Stimulated activated CD8-positive, alpha-beta memory T cell treated with anti-CD3 and anti-CD28 coated beads, Interleukin-4, amount 100 ng/mL, for 24 hours (primary cell): ENCODE measurements around the gene ERGIC3.
"Not testable (repeated sequence)": the region's sequence is repeated elsewhere in the genome, so short reads cannot be mapped to it uniquely, and the experiment has no call there.

Source experiments
- DNase-seq: peaks from one replicate; pipeline ENCODE4 v3.0.0-alpha.2; 2020; ENCODE audit warnings: low read depth

The ERGIC3 gene

GRCh38 chr20:35541783-35542662 is at the start of gene ERGIC3:
TSS of gene ERGIC3 (plus strand) at chr20:35542078. CDS start at chr20:35542098, 20 bp downstream.
- peak; percentile 96 for DNase-seq

DNA sequence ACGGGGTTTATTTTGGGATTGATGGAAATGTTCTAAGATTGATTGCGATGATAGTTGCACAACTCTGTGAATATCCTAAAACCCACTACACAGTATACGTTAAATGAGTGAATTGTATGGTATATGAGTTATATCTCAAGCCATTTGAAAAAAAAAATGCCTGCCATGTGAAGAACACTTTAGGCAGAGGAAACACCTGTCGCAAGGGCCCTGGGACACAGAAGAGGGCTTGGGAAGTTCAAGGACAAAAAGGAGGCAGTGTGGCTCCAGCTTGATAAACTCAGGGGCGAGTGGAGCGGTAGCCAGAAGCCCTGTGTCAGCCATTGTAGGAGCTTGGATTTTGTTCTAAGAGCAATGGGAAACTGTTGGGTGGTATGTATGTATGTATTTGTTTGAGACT is 49.5 kb upstream of the ERGIC3 start:
- DNase-seq, result no peak

GRCh38 chr20:35496481-35496880 is 45.4 kb upstream of the ERGIC3 start:
- no peak for DNase-seq

DNA sequence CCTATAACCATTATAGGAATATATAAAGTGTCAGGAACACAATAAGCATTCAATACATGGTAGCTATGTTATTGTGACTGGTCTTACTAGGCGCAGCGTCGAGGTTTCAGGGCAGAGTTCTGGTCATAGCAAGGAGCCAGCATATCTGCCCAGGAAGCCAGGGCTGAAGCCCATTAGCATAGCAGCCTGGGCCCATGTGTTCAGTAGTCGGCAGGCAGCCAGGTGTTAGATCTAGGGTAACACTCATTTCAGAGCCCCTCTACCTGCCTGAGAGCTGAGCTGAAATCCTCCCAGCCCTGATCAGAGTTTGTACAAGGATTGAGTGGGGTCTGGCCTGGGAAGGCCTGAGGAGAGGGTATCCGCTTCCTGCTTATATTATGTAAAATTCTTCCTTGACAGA is 44.6 kb upstream of the ERGIC3 start:
- DNase-seq, result no peak

GRCh38 chr20:35497780-35498189 is 44.1 kb upstream of the ERGIC3 start:
- DNase-seq, result no peak

DNA sequence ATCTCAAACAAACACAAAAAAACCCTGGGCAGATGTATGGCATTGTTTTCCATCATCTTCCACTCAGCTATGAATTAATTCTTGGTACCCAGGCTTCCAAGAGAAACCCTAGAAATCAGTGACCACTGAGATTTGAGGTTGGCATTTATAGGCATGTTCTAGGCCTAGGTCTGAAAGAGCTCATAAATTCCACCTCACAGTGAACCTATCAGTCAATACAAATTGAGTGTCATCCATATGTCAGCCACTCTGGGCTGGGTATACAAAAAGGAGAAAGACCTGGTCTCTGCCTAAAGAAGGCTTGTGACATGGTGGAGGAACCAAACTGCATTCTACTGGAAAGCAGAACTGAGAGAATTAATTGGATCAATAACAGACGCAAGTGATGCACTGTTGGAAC is 42.6 kb upstream of the ERGIC3 start:
- no peak for DNase-seq

GRCh38 chr20:35502352-35502751 is 39.5 kb upstream of the ERGIC3 start:
- DNase-seq, result no peak

DNA sequence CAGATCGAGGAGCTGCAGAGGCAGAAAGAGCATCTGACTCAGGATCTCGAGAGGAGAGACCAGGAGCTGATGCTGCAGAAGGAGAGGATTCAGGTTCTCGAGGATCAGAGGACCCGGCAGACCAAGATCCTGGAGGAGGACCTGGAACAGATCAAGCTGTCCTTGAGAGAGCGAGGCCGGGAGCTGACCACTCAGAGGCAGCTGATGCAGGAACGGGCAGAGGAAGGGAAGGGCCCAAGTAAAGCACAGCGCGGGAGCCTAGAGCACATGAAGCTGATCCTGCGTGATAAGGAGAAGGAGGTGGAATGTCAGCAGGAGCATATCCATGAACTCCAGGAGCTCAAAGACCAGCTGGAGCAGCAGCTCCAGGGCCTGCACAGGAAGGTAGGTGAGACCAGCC is 38.6 kb upstream of the ERGIC3 start:
- no peak for DNase-seq

GRCh38 chr20:35503841-35504561 is 37.9 kb upstream of the ERGIC3 start:
- DNase-seq, result no peak

DNA sequence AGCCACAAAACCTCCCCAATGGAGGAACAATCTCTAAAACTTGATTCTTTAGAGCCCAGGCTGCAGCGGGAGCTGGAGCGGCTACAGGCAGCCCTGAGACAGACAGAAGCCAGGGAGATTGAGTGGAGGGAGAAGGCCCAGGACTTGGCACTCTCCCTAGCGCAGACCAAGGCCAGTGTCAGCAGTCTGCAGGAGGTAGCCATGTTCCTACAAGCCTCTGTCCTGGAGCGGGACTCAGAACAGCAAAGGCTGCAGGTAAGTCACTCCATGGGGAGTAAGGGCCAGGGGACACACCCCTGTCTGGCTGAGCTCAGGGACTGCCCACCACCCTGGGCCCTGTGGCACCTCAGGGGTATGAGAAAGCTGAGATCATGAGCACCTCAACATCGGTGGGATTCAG is 37.1 kb upstream of the ERGIC3 start:
- no peak for DNase-seq

DNA sequence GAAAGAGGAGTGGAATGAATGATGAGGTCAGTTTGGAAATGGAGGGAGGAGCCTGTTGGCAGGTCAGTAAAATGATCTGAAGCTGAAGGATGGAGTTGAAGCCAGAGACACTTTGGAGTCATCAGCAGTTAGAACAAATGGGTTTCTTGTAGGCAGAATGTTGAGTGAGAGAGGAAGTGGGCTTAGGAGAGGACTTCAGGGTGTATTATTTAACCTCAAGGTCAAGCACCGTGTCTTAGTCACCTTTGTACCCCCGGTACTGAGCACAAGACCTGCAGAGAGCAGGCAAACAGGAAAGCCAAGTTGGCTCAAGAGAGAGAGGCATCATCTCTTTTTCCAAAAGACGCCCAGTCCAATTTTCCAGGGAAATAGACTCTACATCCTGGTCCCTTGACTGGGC is 35.7 kb upstream of the ERGIC3 start:
- DNase-seq, result no peak

- DNase-seq, result no peak
Observed at GRCh38 chr20:35506872-35507638, 34.8 kb upstream of the ERGIC3 start.

DNA sequence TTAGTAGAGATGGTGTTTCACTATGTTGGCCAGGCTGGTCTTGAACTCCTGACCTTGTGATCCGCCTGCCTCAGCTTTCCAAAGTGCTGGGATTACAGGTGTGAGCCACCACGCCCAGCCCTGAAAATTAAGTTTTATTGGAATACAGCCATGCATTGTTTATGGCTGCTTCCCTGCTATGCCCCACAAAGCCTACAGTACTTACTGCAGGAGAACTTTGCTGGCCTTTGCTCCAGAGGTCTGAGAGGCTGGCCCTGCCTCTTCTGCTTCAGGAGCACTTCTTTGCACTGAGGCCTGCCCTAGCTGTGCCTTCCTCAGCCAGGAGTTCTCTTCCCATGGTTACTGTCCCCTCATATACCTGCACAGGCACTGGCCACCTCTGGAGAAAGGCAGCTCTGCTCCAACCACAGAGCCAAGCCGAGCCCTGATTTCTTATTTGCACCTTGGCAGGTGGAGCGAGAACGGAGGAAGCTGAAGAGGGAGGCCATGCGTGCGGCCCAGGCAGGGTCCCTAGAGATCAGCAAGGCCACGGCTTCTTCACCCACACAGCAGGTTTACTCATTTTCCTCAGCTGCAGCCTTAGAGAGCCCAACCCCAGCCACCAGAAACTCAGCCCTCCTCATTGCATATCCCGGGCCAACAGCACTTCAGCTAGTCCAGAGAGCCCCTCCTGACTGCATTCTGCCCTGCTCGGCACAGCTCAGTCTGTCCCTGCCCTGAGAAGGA is 33.2 kb upstream of the ERGIC3 start:
- DNase-seq, result no peak

GRCh38 chr20:35510951-35511735 is 30.7 kb upstream of the ERGIC3 start:
- DNase-seq, result no peak

- no peak for DNase-seq
Observed at GRCh38 chr20:35511814-35512420, 30.0 kb upstream of the ERGIC3 start.

DNA sequence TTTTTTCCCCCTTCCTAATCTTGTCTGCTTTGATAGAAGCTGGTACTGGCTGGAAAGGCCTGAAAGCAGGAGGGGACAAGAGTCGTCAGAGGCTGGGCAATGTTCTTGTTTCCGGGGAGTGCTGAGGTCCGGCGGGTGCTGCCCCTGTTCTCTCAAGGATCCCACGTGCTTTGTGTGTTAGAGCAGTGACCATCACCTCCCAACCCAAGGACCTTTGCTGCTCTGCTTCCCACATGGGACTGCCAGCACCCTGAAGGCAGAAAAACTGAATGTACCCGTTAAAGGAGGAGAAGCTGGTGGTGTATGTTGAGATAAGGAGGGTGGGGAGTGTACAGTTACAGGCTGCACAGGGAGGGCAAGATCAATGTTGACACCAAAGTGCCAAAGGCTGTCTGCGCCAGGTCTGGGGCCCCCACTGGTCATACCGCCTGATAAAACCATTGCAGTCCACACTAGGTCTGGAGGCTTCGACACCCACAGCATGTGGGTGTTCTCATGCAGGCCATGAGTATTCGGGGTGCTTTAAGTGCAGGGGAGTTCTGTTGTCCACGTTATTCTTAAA is 27.4 kb upstream of the ERGIC3 start:
- no peak for DNase-seq

DNA sequence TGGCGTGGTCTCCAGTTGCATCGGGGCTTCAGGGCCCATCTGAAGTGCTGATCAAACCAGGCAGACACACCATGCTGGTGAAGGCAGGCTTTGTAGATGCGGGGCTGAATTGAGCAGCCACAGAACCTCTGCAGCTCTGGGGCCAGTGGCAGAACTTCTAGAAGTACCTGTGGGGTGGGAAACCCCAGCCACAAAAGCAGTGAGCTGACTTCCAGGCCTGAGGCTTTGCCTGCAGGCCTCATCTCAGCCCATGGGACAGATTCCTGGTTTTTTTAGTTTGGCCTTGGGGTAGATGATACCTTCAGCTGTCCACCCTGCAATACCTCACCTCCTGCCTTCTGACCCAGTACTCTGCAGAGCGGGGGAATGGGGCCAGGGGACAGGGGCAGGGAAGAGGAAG is 26.5 kb upstream of the ERGIC3 start:
- DNase-seq, result no peak

GRCh38 chr20:35515949-35516645 is 25.8 kb upstream of the ERGIC3 start:
- no peak for DNase-seq

DNA sequence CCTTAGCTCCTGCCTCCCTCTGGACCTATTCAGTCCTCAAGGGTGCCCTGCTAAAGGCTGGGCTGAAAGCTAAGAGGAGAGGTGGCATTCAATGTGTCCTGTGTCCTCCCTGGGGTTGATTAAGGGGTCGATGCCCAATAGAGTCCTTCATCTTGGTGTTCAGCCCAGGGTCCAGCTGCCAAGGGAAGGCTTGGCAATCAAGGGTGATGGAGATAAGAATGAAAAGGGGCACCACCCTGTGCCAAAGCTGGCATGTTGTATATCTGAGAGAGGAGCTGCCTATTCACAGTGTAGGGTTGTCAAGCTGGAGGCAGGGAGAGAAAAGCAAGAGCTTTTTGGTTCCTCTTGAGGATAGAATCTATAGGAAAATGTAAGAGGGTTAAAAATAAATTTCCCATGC is 24.8 kb upstream of the ERGIC3 start:
- no peak for DNase-seq

DNA sequence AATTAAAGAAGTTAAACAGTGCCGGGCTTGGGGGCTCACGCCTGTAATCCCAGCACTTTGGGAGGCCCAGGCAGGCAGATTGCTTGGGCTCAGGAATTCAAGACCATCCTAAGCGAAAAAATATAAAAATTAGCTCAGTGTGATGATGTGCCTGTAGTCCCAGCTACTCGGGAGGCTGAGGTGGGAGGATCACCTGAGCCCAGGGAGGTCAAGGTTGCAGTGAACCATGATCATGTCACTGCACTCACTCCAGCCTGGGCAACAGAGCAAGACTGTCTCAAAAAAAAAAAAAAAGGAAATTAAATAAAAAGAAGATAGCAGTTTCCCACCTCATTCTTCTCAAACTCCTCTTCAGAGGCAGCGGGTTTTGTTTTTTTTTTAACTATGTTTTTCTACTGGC is 24.1 kb upstream of the ERGIC3 start:
- not testable (repeated sequence) for DNase-seq
